Measurements from ENCODE around the gene PLAC9. TPM values are rescaled to one million over a fixed set of nuclear protein-coding genes. Genes with fewer than 3 reads are reported as not detected.
"Not testable (repeated sequence)": the region's sequence is repeated elsewhere in the genome, so short reads cannot be mapped to it uniquely, and the experiment has no call there.

The PLAC9 gene
- total RNA-seq, 3 donors from 2014 or later (not counting 1 experiment from before 2014, with no cell fraction given), result not detected

GRCh38 chr10:80122746-80123145 is 9.8 kb upstream of the PLAC9 start:
- Histone ChIP-seq H3K36me3 (ENCODE audit: control insufficient read depth, insufficient read depth, low read length) (no peaks in the 10 kb centered on the region), H3K4me1 (ENCODE audit: control insufficient read depth, insufficient read depth, low read length) (no peaks in the 10 kb centered on the region), H3K4me3 (ENCODE audit: low read length) (no peak overlapping the region), H3K9me3 (ENCODE audit: control insufficient read depth, insufficient read depth, low read length) (no peaks in the 10 kb centered on the region), H3K27me3 (ENCODE audit: control insufficient read depth, insufficient read depth, low read length) (no peaks in the 10 kb centered on the region), H3K27ac (ENCODE audit: low read length) (no peak overlapping the region)
- H3K27ac Mint-ChIP-seq, result no peak overlapping the region
- TF ChIP-seq CTCF (IDR thresholded peaks at IDR 0.05), result no peak
- no peak overlapping the region for H3K4me3 Mint-ChIP-seq
- intact Hi-C loops (cut with micrococcal nuclease), result no loop called here
- DNase-seq (no peak), ATAC-seq (no peak)
- H3K27me3 Mint-ChIP-seq (ENCODE audit: low read depth in 2 of 2), result peaks cover 15 to 27% of the 10 kb centered on the region in 2 donors
- H3K9me3 Mint-ChIP-seq, result no peaks in the 10 kb centered on the region
- 72% methylated on average over 2 of the region's 2 CpGs for WGBS (ENCODE audit: insufficient coverage)
- H3K36me3 Mint-ChIP-seq, result no peaks in the 10 kb centered on the region
- no peaks in the 10 kb centered on the region for H3K4me1 Mint-ChIP-seq

- no peaks in the 10 kb centered on the region for H3K36me3 Mint-ChIP-seq
- no peak for DNase-seq
- Histone ChIP-seq H3K27ac (ENCODE audit: low read length) (no peak overlapping the region), H3K9me3 (ENCODE audit: control insufficient read depth, insufficient read depth, low read length) (no peaks in the 10 kb centered on the region), H3K4me3 (ENCODE audit: low read length) (no peak overlapping the region), H3K36me3 (ENCODE audit: control insufficient read depth, insufficient read depth, low read length) (no peaks in the 10 kb centered on the region), H3K27me3 (ENCODE audit: control insufficient read depth, insufficient read depth, low read length) (no peaks in the 10 kb centered on the region), H3K4me1 (ENCODE audit: control insufficient read depth, insufficient read depth, low read length) (no peaks in the 10 kb centered on the region)
- intact Hi-C loops (cut with micrococcal nuclease), result no loop called here
- peaks cover 11 to 24% of the 10 kb centered on the region in 2 donors for H3K27me3 Mint-ChIP-seq (ENCODE audit: low read depth in 2 of 2)
- H3K4me1 Mint-ChIP-seq, result no peaks in the 10 kb centered on the region
- no peak overlapping the region for H3K27ac Mint-ChIP-seq
- H3K9me3 Mint-ChIP-seq, result no peaks in the 10 kb centered on the region
- no peak for TF ChIP-seq CTCF (IDR thresholded peaks at IDR 0.05)
- no peak for ATAC-seq
- WGBS (ENCODE audit: insufficient coverage), result 89% methylated on average over 4 of the region's 4 CpGs
- no peak overlapping the region for H3K4me3 Mint-ChIP-seq
These were observed 5.7 kb upstream of the PLAC9 start for GRCh38 chr10:80126876-80127275.

GRCh38 chr10:80131499-80131901 is 1.0 kb upstream of the PLAC9 start:
- Mint-ChIP-seq H3K4me3 (no peak overlapping the region), H3K27me3 (ENCODE audit: low read depth in 2 of 2) (peaks cover 22 to 39% of the 10 kb centered on the region in 2 donors), H3K9me3 (no peaks in the 10 kb centered on the region), H3K27ac (no peak overlapping the region), H3K36me3 (no peaks in the 10 kb centered on the region), H3K4me1 (no peaks in the 10 kb centered on the region)
- Histone ChIP-seq H3K4me1 (ENCODE audit: control insufficient read depth, insufficient read depth, low read length) (no peaks in the 10 kb centered on the region), H3K36me3 (ENCODE audit: control insufficient read depth, insufficient read depth, low read length) (no peaks in the 10 kb centered on the region), H3K27me3 (ENCODE audit: control insufficient read depth, insufficient read depth, low read length) (peaks cover 4% of the 10 kb centered on the region), H3K27ac (ENCODE audit: low read length) (no peak overlapping the region), H3K9me3 (ENCODE audit: control insufficient read depth, insufficient read depth, low read length) (no peaks in the 10 kb centered on the region), H3K4me3 (ENCODE audit: low read length) (no peak overlapping the region)
- no peak for TF ChIP-seq CTCF (IDR thresholded peaks at IDR 0.05)
- DNase-seq (no peak), ATAC-seq (no peak)
- WGBS (ENCODE audit: insufficient coverage), result 89% methylated on average over 6 of the region's 6 CpGs
- intact Hi-C loops (cut with micrococcal nuclease), result no loop called here

GRCh38 chr10:80133206-80133605 is 676 bp downstream of the PLAC9 start:
- Mint-ChIP-seq H3K27me3 (ENCODE audit: low read depth in 2 of 2) (peaks cover 21 to 39% of the 10 kb centered on the region in 2 donors), H3K36me3 (no peaks in the 10 kb centered on the region), H3K4me1 (no peaks in the 10 kb centered on the region), H3K9me3 (no peaks in the 10 kb centered on the region), H3K4me3 (no peak overlapping the region), H3K27ac (no peak overlapping the region)
- no peak overlapping the region for H3K4me3 ChIP-seq (ENCODE audit: low read length)
- WGBS (ENCODE audit: insufficient coverage), result 67% methylated on average over 6 of the region's 6 CpGs
- H3K9me3 ChIP-seq (ENCODE audit: control insufficient read depth, insufficient read depth, low read length), result no peaks in the 10 kb centered on the region
- no peak for TF ChIP-seq CTCF (IDR thresholded peaks at IDR 0.05)
- H3K4me1 ChIP-seq (ENCODE audit: control insufficient read depth, insufficient read depth, low read length), result no peaks in the 10 kb centered on the region
- no peak for ATAC-seq
- H3K27me3 ChIP-seq (ENCODE audit: control insufficient read depth, insufficient read depth, low read length), result peaks cover 4% of the 10 kb centered on the region
- intact Hi-C loops (cut with micrococcal nuclease), result no loop called here
- no peak overlapping the region for H3K27ac ChIP-seq (ENCODE audit: low read length)
- no peaks in the 10 kb centered on the region for H3K36me3 ChIP-seq (ENCODE audit: control insufficient read depth, insufficient read depth, low read length)
- no peak for DNase-seq

GRCh38 chr10:80133687-80134086 is 1.2 kb downstream of the PLAC9 start:
- WGBS (ENCODE audit: insufficient coverage), result 90% methylated on average over 9 of the region's 9 CpGs
- H3K36me3 Mint-ChIP-seq; H3K4me1 Mint-ChIP-seq; H3K9me3 ChIP-seq (ENCODE audit: control insufficient read depth, insufficient read depth, low read length); intact Hi-C loops (cut with micrococcal nuclease); H3K4me1 ChIP-seq (ENCODE audit: control insufficient read depth, insufficient read depth, low read length); H3K27ac ChIP-seq (ENCODE audit: low read length); ATAC-seq; H3K9me3 Mint-ChIP-seq; H3K4me3 ChIP-seq (ENCODE audit: low read length); H3K36me3 ChIP-seq (ENCODE audit: control insufficient read depth, insufficient read depth, low read length); DNase-seq; H3K27ac Mint-ChIP-seq; H3K27me3 ChIP-seq (ENCODE audit: control insufficient read depth, insufficient read depth, low read length); H3K4me3 Mint-ChIP-seq: not testable (repeated sequence)
- H3K27me3 Mint-ChIP-seq (ENCODE audit: low read depth in 2 of 2), result peaks cover 23 to 39% of the 10 kb centered on the region in 2 donors
